Duodenal mucosa (tissue), 2 donors: ENCODE results near the gene TMEM69.
"Not testable (repeated sequence)": the region's sequence is repeated elsewhere in the genome, so short reads cannot be mapped to it uniquely, and the experiment has no call there.

Experiments
- H3K27ac ChIP-seq: one replicate; pipeline ENCODE4 v1.7.0; 2013; ENCODE audit warnings: low read depth, low read length
- H3K27me3 ChIP-seq, 2 donors: one replicate each; pipeline ENCODE4 v1.7.0; 2013; ENCODE audit warnings: low read length in 2 of 2, control low read depth in 1 of 2; ENCODE audit not compliant: insufficient read depth in 2 of 2, control insufficient read depth in 1 of 2
- H3K36me3 ChIP-seq, 2 donors: one replicate each; pipeline ENCODE4 v1.7.0; 2013; ENCODE audit warnings: low read length in 2 of 2, control low read depth in 1 of 2; ENCODE audit not compliant: insufficient read depth in 2 of 2, control insufficient read depth in 1 of 2
- H3K4me1 ChIP-seq, 2 donors: one replicate each; pipeline ENCODE4 v1.7.0; 2013; ENCODE audit warnings: low read length in 2 of 2, control low read depth in 1 of 2; ENCODE audit not compliant: insufficient read depth in 2 of 2, control insufficient read depth in 1 of 2
- H3K4me3 ChIP-seq, 2 donors: one replicate each; pipeline ENCODE4 v1.7.0; 2013; ENCODE audit warnings: low read length in 2 of 2, low read depth in 1 of 2
- H3K9ac ChIP-seq, 2 donors: one replicate each; pipeline ENCODE4 v1.7.0; 2013; ENCODE audit warnings: low read length in 2 of 2, low read depth in 1 of 2
- H3K9me3 ChIP-seq, 2 donors: one replicate each; pipeline ENCODE4 v1.7.0; 2013; ENCODE audit warnings: low read length in 2 of 2, control low read depth in 1 of 2; ENCODE audit not compliant: control insufficient read depth in 1 of 2

The TMEM69 gene

DNA sequence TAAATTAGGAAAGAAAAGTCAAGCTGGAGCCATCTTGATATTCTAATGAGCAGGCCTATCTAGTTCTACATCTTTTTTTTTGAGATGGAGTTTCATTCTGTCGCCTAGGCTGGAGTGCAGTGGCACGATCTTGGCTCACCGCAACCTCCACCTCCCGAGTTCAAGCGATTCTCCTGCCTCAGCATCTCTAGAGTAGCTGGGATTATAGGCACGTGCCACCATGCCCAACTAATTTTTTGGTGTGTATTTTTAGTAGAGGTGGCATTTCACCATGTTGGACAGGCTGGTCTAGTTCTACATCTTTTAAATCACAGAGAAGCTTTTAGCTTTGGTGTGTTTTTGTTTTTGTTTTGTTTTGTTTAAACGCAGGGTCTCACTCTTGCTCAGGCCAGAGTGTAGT, 6.8 kb downstream of the TMEM69 start:
- no peaks in the 10 kb centered on the region for H3K9me3 ChIP-seq

GRCh38 chr1:45704637-45705036, 16.7 kb downstream of the TMEM69 start:
- no peaks in the 10 kb centered on the region for H3K4me1 ChIP-seq
- no peaks in the 10 kb centered on the region for H3K27me3 ChIP-seq
- H3K36me3 ChIP-seq: peaks cover 3 to 14% of the 10 kb centered on the region in 2 donors
- H3K4me3 ChIP-seq: no peak overlapping the region
- H3K27ac ChIP-seq: no peak overlapping the region
- no peaks in the 10 kb centered on the region for H3K9me3 ChIP-seq
- H3K9ac ChIP-seq: no peak overlapping the region

More for the DNA sequence above, 6.8 kb downstream of the TMEM69 start:
- H3K4me1 ChIP-seq: no peaks in the 10 kb centered on the region
- H3K27ac ChIP-seq: no peak overlapping the region
- H3K27me3 ChIP-seq: no peaks in the 10 kb centered on the region
- no peak overlapping the region for H3K4me3 ChIP-seq
- peaks cover 5 to 47% of the 10 kb centered on the region in 2 donors for H3K36me3 ChIP-seq
- H3K9ac ChIP-seq: no peak overlapping the region

- Histone ChIP-seq H3K9ac (no peak overlapping the region), H3K4me1 (no peaks in the 10 kb centered on the region), H3K36me3 (peaks cover 6 to 19% of the 10 kb centered on the region in 2 donors), H3K4me3 (no peak overlapping the region), H3K27ac (no peak overlapping the region), H3K9me3 (no peaks in the 10 kb centered on the region), H3K27me3 (no peaks in the 10 kb centered on the region)
These were observed 25.7 kb downstream of the TMEM69 start for GRCh38 chr1:45713711-45714110.

- no peak overlapping the region for H3K9ac ChIP-seq
- no peaks in the 10 kb centered on the region for H3K27me3 ChIP-seq
- H3K27ac ChIP-seq: no peak overlapping the region
- no peak overlapping the region for H3K4me3 ChIP-seq
- H3K9me3 ChIP-seq: no peaks in the 10 kb centered on the region
- H3K4me1 ChIP-seq: no peaks in the 10 kb centered on the region
- H3K36me3 ChIP-seq: peaks cover 6 to 15% of the 10 kb centered on the region in 2 donors
These were observed 28.7 kb downstream of the TMEM69 start for GRCh38 chr1:45716700-45717099.

DNA sequence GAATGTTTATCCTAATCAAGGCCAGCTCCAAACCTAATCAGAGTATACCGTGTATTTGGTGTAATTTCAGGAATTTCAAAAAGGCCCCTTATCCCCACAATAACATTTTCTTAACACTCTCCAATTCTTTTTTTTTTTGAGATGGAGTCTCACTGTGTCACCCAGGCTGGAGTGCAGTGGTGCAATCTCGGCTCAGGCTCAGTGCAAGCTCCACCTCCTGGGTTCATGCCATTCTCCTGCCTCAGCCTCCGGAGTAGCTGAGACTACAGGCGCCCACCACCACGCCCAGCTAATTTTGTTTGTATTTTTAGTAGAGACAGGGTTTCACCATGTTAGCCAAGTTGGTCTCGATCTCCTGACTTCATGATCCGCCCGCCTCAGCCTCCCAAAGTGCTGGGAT, 29.4 kb downstream of the TMEM69 start:
- H3K36me3 ChIP-seq: peaks cover 6 to 12% of the 10 kb centered on the region in 2 donors
- H3K9me3 ChIP-seq: not testable (repeated sequence)

DNA sequence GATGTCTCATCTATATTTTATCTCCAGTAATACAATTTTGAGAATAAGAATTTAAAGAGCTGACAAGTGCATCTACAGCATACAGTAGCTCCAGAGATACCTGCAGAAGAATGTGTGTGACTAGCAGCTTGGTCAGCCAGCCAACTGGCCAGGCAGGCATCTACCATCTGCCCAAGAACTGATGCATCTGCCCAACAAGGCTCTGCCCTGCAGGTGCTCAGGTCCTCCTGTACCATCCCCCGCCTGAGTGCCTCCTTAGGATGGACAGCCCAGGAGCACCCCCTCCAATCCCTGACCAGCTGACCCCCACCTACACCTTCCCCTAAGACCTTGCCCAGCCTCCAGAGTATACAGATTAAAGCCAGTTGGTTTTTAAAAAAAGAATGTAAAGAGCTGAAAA, 30.3 kb downstream of the TMEM69 start:
- no peak overlapping the region for H3K4me3 ChIP-seq
- H3K9ac ChIP-seq: no peak overlapping the region
- H3K27me3 ChIP-seq: no peaks in the 10 kb centered on the region
- peaks cover 6 to 10% of the 10 kb centered on the region in 2 donors for H3K36me3 ChIP-seq
- no peaks in the 10 kb centered on the region for H3K4me1 ChIP-seq
- no peaks in the 10 kb centered on the region for H3K9me3 ChIP-seq
- H3K27ac ChIP-seq: no peak overlapping the region

More for the DNA sequence above, 29.4 kb downstream of the TMEM69 start:
- not testable (repeated sequence) for H3K4me1 ChIP-seq, H3K27ac ChIP-seq, H3K27me3 ChIP-seq, H3K9ac ChIP-seq, H3K4me3 ChIP-seq

DNA sequence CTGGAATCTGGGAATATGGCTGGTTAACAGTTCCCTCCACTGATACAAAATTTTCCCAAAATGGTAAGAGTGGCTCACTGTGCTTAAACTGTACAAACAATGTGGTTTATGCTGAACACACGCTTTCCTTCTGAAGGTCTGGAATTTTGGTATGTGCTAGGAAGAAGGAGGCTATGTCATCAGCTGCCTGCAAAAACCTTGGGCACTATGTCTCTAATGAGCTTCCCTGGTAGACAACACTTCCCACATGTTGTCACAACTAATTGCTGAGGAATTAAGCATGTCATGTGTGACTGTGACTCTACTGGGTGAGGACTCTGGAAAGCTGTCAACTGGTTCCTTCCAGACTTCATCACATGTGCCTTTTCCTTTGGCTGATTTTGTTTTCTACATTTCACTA, 33.2 kb downstream of the TMEM69 start:
- H3K4me3 ChIP-seq: no peak overlapping the region
- H3K9ac ChIP-seq: no peak overlapping the region
- peaks cover 3 to 6% of the 10 kb centered on the region in 2 donors for H3K36me3 ChIP-seq
- H3K4me1 ChIP-seq: no peaks in the 10 kb centered on the region
- no peaks in the 10 kb centered on the region for H3K9me3 ChIP-seq
- no peak overlapping the region for H3K27ac ChIP-seq
- H3K27me3 ChIP-seq: no peaks in the 10 kb centered on the region

GRCh38 chr1:45722809-45723208, 34.8 kb downstream of the TMEM69 start:
- no peaks in the 10 kb centered on the region for H3K9me3 ChIP-seq
- no peaks in the 10 kb centered on the region for H3K27me3 ChIP-seq
- no peak overlapping the region for H3K9ac ChIP-seq
- no peak overlapping the region for H3K27ac ChIP-seq
- H3K36me3 ChIP-seq: peaks cover 0 to 6% of the 10 kb centered on the region in 2 donors
- H3K4me3 ChIP-seq: no peak overlapping the region
- no peaks in the 10 kb centered on the region for H3K4me1 ChIP-seq

- Histone ChIP-seq H3K27me3 (no peaks in the 10 kb centered on the region), H3K9me3 (no peaks in the 10 kb centered on the region), H3K27ac (no peak overlapping the region), H3K36me3 (peaks cover 0 to 4% of the 10 kb centered on the region in 2 donors), H3K4me1 (no peaks in the 10 kb centered on the region), H3K4me3 (no peak overlapping the region), H3K9ac (no peak overlapping the region)
These were observed 35.4 kb downstream of the TMEM69 start for GRCh38 chr1:45723248-45723930.

DNA sequence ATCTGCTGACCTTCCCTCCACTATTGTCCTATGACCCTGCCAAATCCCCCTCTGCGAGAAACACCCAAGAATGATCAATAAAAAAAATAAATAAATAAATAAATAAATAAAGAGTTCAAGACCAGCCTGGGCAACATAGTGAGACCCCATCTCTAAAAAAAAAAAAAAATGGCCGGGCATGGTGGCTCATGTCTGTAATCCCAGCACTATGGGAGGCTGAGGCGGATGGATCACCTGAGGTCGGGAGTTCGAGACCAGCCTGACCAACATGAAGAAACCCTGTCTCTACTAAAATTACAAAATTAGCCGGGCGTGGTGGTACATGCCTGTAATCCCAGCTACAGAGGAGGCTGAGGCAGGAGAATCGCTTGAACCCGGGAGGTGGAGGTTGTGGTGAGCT, 38.0 kb downstream of the TMEM69 start:
- H3K9ac ChIP-seq: not testable (repeated sequence)

More for the DNA sequence above, 38.0 kb downstream of the TMEM69 start:
- not testable (repeated sequence) for H3K9me3 ChIP-seq, H3K4me1 ChIP-seq, H3K36me3 ChIP-seq, H3K4me3 ChIP-seq, H3K27me3 ChIP-seq, H3K27ac ChIP-seq
